ENCODE results near the gene RAB11FIP5. TPM values are rescaled to one million over a fixed set of nuclear protein-coding genes. Genes with fewer than 3 reads are reported as not detected.

Gene RAB11FIP5
- total and polyA plus RNA-seq, 7 donors: 13.0 to 24.2 (median 23.4) TPM

GRCh38 chr2:73075477-73076373 lies 37.0 kb downstream of the RAB11FIP5 start:
- H3K27me3 ChIP-seq (ENCODE audit: insufficient read depth in 3 of 3, low read length in 2 of 3): no peaks in the 10 kb centered on the region
- H3K4me3 ChIP-seq: peak overlapping the region; percentile 18
- peak overlapping the region; percentile 83 for H3K27ac ChIP-seq
- WGBS, 3 donors: 44 to 64% (median 53%) methylated on average over 22 to 23 of the region's 23 CpGs
- H3K9me3 ChIP-seq: no peaks in the 10 kb centered on the region
- no peak for TF ChIP-seq CTCF (IDR thresholded peaks at IDR 0.05)
- peaks cover 15% of the 10 kb centered on the region for H3K4me1 ChIP-seq
- intact Hi-C loops (cut with DNase I): loop anchor here in 1 of 2 donors (5.0 kb wide), 1 partner anchor 37 kb away; the partner anchor contains the start of gene RAB11FIP5
- ATAC-seq (peak; percentile 64 to 71 (median 70)), DNase-seq (peak; percentile 81 to 92)
- peaks cover 0 to 11% of the 10 kb centered on the region in 2 donors for H3K36me3 ChIP-seq (ENCODE audit: insufficient read depth in 1 of 2, low read depth in 1 of 2)

DNA sequence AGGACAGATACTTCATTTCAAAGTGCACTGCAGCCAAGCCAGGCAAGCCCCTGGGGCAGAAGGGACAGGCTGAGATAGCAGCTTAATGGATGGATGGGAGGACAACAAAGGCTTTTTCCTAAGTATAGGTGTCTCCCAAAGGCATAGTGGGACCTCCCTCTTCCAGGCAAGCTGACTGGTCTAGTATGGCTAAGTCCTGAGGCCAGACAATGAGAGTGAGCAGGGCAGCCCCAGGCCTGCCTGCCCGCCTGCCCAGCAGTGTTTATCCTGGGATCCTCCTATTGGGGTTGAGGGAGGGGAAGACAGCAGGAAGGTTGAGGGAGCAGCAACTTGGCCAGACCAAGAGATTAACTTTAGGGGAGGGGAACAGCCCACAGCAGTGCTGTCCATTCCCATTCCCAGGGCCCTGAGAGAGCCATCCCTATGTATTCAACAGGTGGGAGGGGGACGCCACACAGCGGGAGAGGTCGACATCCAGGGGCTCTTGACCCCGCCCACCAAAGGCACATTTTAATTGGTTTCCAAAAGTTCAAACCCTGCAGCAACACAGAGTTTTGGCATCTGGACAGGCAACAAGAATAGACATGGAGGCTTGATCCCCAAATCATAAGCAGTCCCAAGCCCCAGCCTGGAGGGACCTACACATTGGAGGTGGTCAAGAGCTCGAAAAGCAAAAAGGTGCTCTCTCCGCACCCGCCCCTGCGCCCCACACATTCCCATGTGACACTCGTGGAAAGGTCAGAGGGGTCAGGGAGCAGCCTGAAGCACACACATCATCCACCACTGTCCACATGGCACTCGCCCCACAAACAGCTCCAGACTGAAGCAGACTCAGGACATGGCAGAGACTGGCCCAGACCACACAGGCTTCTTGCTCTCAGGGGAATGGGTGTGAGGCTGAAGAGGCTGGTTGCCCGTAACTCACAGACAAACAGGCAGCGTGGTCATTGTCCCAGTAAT lies 38.4 kb downstream of the RAB11FIP5 start:
- 84 to 89% (median 84%) methylated on average over 13 of the region's 13 CpGs for WGBS, 3 donors
- peaks cover 20% of the 10 kb centered on the region for H3K4me1 ChIP-seq
- H3K27ac ChIP-seq: peak overlapping the region; percentile 83
- no peaks in the 10 kb centered on the region for H3K27me3 ChIP-seq (ENCODE audit: insufficient read depth in 3 of 3, low read length in 2 of 3)
- no peaks in the 10 kb centered on the region for H3K9me3 ChIP-seq
- no peak for TF ChIP-seq CTCF (IDR thresholded peaks at IDR 0.05)
- H3K4me3 ChIP-seq: no peak overlapping the region
- H3K36me3 ChIP-seq (ENCODE audit: insufficient read depth in 1 of 2, low read depth in 1 of 2): no peaks in the 10 kb centered on the region
- no peak for DNase-seq
- intact Hi-C loops (cut with DNase I): loop anchor here in 1 of 2 donors (5.0 kb wide), 1 partner anchor 38 kb away; the partner anchor contains the start of gene RAB11FIP5
- ATAC-seq: no peak

- WGBS, 3 donors: 84 to 96% (median 93%) methylated on average over 1 of the region's 1 CpG
- Histone ChIP-seq H3K27ac (peak overlapping the region; percentile 98), H3K9me3 (no peaks in the 10 kb centered on the region), H3K4me1 (peaks cover 36% of the 10 kb centered on the region), H3K36me3 (ENCODE audit: insufficient read depth in 1 of 2, low read depth in 1 of 2) (peaks cover 0 to 9% of the 10 kb centered on the region in 2 donors), H3K27me3 (ENCODE audit: insufficient read depth in 3 of 3, low read length in 2 of 3) (no peaks in the 10 kb centered on the region), H3K4me3 (peak overlapping the region; percentile 99)
- intact Hi-C loops (cut with DNase I): no loop called here
- no peak for TF ChIP-seq CTCF (IDR thresholded peaks at IDR 0.05)
- DNase-seq (no peak), ATAC-seq (no peak)
Measured at GRCh38 chr2:73072416-73072815, 40.3 kb downstream of the RAB11FIP5 start.

- H3K27ac ChIP-seq: peak overlapping the region; percentile 98
- peak in 1 of 2 donors; percentile 36 for DNase-seq
Measured at GRCh38 chr2:73072129-73072395, 40.7 kb downstream of the RAB11FIP5 start.

More at GRCh38 chr2:73072129-73072395, 40.7 kb downstream of the RAB11FIP5 start:
- Histone ChIP-seq H3K4me3 (peak overlapping the region; percentile 99), H3K27me3 (ENCODE audit: insufficient read depth in 3 of 3, low read length in 2 of 3) (no peaks in the 10 kb centered on the region), H3K9me3 (no peaks in the 10 kb centered on the region), H3K36me3 (ENCODE audit: insufficient read depth in 1 of 2, low read depth in 1 of 2) (peaks cover 0 to 9% of the 10 kb centered on the region in 2 donors), H3K4me1 (peaks cover 36% of the 10 kb centered on the region)
- peak in 1 of 4 donors; percentile 4 for ATAC-seq
- intact Hi-C loops (cut with DNase I): no loop called here
- 4 to 8% (median 5%) methylated on average over 11 of the region's 11 CpGs for WGBS, 3 donors
- no peak for TF ChIP-seq CTCF (IDR thresholded peaks at IDR 0.05)

Measured in psoas muscle (tissue), 8 donors.